Measurements from ENCODE around the gene PCA3. TPM values are rescaled to one million over a fixed set of nuclear protein-coding genes. Genes with fewer than 3 reads are reported as not detected.

Gene PCA3
- total and polyA plus RNA-seq, 10 of the 15 experiments (the other 5 are each of a cell fraction or from before 2014, with no cell fraction given) = 0.05 TPM; not detected in 9

GRCh38 chr9:76798527-76798926, 34.3 kb downstream of the PCA3 start:
- Histone ChIP-seq H3K36me3 (ENCODE audit: control insufficient read depth in 2 of 2, insufficient read depth in 2 of 2, low read length in 1 of 2) (no peaks in the 10 kb centered on the region), H3K79me2 (ENCODE audit: control insufficient read depth, insufficient read depth, low read length) (no peaks in the 10 kb centered on the region), H3K27me3 (replicated peaks in 1 of 2; ENCODE audit: control insufficient read depth in 2 of 2, insufficient read depth in 2 of 2, low read length in 1 of 2) (no peaks in the 10 kb centered on the region; a peak in 2 of 4 replicates), H3K9me3 (replicated peaks; ENCODE audit: control insufficient read depth, insufficient read depth, low read length) (no peaks in the 10 kb centered on the region), H3K9ac (ENCODE audit: control insufficient read depth, insufficient read depth, low read length) (no peak overlapping the region), H3K27ac (ENCODE audit: control insufficient read depth, insufficient read depth) (no peak overlapping the region), H4K20me1 (ENCODE audit: control insufficient read depth, insufficient read depth) (no peaks in the 10 kb centered on the region), H3K4me3 (no peak overlapping the region), H3K4me2 (ENCODE audit: control insufficient read depth, insufficient read depth) (no peak overlapping the region), H3K4me1 (ENCODE audit: control insufficient read depth, insufficient read depth, low read length) (no peaks in the 10 kb centered on the region), H2AFZ (ENCODE audit: control insufficient read depth, low read depth, low read length) (no peak overlapping the region)
- TF ChIP-seq ELK1 (IDR thresholded peaks at IDR 0.05; ENCODE audit: low read depth, low read length) (no peak), RUNX3 (IDR thresholded peaks at IDR 0.05; ENCODE audit: low read length) (peak; percentile 44), CREB1 (IDR thresholded peaks at IDR 0.05; ENCODE audit: low read depth) (no peak)
- ATAC-seq (no peak), DNase-seq (ENCODE audit: low read depth, low spot score) (no peak), FAIRE-seq (no peak)
- ChIA-PET CTCF (no interaction called here), SMC1A (ENCODE audit: uncharacterized antibody, unreplicated experiment) (no interaction called here), RAD21 (ENCODE audit: unreplicated experiment) (no interaction called here), POLR2A (no interaction called here)
- BruUV-seq (replicated peaks) = no TSS peak
- intact Hi-C loops (cut with micrococcal nuclease; ENCODE audit: unreplicated experiment) (no loop called here), in situ Hi-C loops (cut with MboI) (no loop called here)
- 0% methylated on average over 2 of the region's 2 CpGs for WGBS (ENCODE audit: insufficient coverage, insufficient replicate concordance, low lambda C conversion rate, missing lambda C conversion rate)

GRCh38 chr9:76799473-76799872, 35.2 kb downstream of the PCA3 start:
- no peak for FAIRE-seq
- Histone ChIP-seq H3K9ac (ENCODE audit: control insufficient read depth, insufficient read depth, low read length) (no peak overlapping the region), H3K4me2 (ENCODE audit: control insufficient read depth, insufficient read depth) (no peak overlapping the region), H2AFZ (ENCODE audit: control insufficient read depth, low read depth, low read length) (no peak overlapping the region), H4K20me1 (ENCODE audit: control insufficient read depth, insufficient read depth) (no peaks in the 10 kb centered on the region), H3K27me3 (replicated peaks in 1 of 2; ENCODE audit: control insufficient read depth in 2 of 2, insufficient read depth in 2 of 2, low read length in 1 of 2) (no peaks in the 10 kb centered on the region; a peak in 2 of 4 replicates), H3K27ac (ENCODE audit: control insufficient read depth, insufficient read depth) (no peak overlapping the region), H3K4me3 (no peak overlapping the region), H3K79me2 (ENCODE audit: control insufficient read depth, insufficient read depth, low read length) (no peaks in the 10 kb centered on the region), H3K36me3 (ENCODE audit: control insufficient read depth in 2 of 2, insufficient read depth in 2 of 2, low read length in 1 of 2) (no peaks in the 10 kb centered on the region), H3K4me1 (ENCODE audit: control insufficient read depth, insufficient read depth, low read length) (no peaks in the 10 kb centered on the region), H3K9me3 (replicated peaks; ENCODE audit: control insufficient read depth, insufficient read depth, low read length) (no peaks in the 10 kb centered on the region)
- RAD21 ChIA-PET (ENCODE audit: unreplicated experiment) = no interaction called here
- no peak for ATAC-seq
- POLR2A ChIA-PET = no interaction called here
- DNase-seq (ENCODE audit: low read depth, low spot score) = no peak
- no TSS peak for BruUV-seq (replicated peaks)
- CTCF ChIA-PET = no interaction called here
- in situ Hi-C loops (cut with MboI) (no loop called here), intact Hi-C loops (cut with micrococcal nuclease; ENCODE audit: unreplicated experiment) (no loop called here)
- SMC1A ChIA-PET (ENCODE audit: uncharacterized antibody, unreplicated experiment) = no interaction called here
- 25% methylated on average over 1 of the region's 1 CpG for WGBS (ENCODE audit: insufficient coverage, insufficient replicate concordance, low lambda C conversion rate, missing lambda C conversion rate)
- no peak for TF ChIP-seq TCF7 (IDR thresholded peaks at IDR 0.05; ENCODE audit: borderline replicate concordance)
- TF ChIP-seq ZNF687 (IDR thresholded peaks at IDR 0.05) = no peak
- no peak for TF ChIP-seq RUNX3 (IDR thresholded peaks at IDR 0.05; ENCODE audit: low read length)
- no peak for TF ChIP-seq E2F4 (IDR thresholded peaks at IDR 0.05; ENCODE audit: low read depth, low read length)
- TF ChIP-seq BHLHE40 (IDR thresholded peaks at IDR 0.05; ENCODE audit: borderline replicate concordance in 1 of 2, low read depth in 2 of 2, low read length in 1 of 2) = no peak
- no peak for TF ChIP-seq ESRRA (IDR thresholded peaks at IDR 0.05; ENCODE audit: low read length)
- no peak for TF ChIP-seq SUPT20H (IDR thresholded peaks at IDR 0.05; ENCODE audit: borderline replicate concordance, control insufficient read depth, low read depth, low read length)
- no peak for TF ChIP-seq PBX3 (IDR thresholded peaks at IDR 0.05; ENCODE audit: insufficient replicate concordance, low read depth, low read length)

Data from GM12878 (cell line).